DMS 273 (cell line): ENCODE measurements around the gene CHCHD10.

Experiments
- DNase-seq: peaks from one replicate; lab custom pipeline; 2025; ENCODE audit not compliant: unreplicated experiment; lab: John Stamatoyannopoulos, UW

Gene CHCHD10

GRCh38 chr22:23787910-23788309, 20.1 kb upstream of the CHCHD10 start:
- DNase-seq = no peak

- no peak for DNase-seq
Observed at GRCh38 chr22:23787600-23787896, 19.8 kb upstream of the CHCHD10 start.

- peak; percentile 93 for DNase-seq
Observed at GRCh38 chr22:23786752-23787599, 19.2 kb upstream of the CHCHD10 start, which contains the start of gene SMARCB1. TSS of gene SMARCB1 (plus strand) at chr22:23786966. CDS start at chr22:23787170, 204 bp downstream.

GRCh38 chr22:23786261-23786710, 18.5 kb upstream of the CHCHD10 start:
- DNase-seq = no peak

GRCh38 chr22:23784215-23784732, 16.5 kb upstream of the CHCHD10 start:
- no peak for DNase-seq

GRCh38 chr22:23783265-23784150, 15.7 kb upstream of the CHCHD10 start:
- DNase-seq = no peak

- DNase-seq = no peak
Observed at GRCh38 chr22:23782703-23783102, 14.9 kb upstream of the CHCHD10 start.

- DNase-seq = no peak
Observed at GRCh38 chr22:23782252-23782651, 14.5 kb upstream of the CHCHD10 start.

GRCh38 chr22:23781511-23782183, 13.9 kb upstream of the CHCHD10 start:
- peak; percentile 38 for DNase-seq

- DNase-seq = peak; percentile 65
Observed at GRCh38 chr22:23781065-23781464, 13.3 kb upstream of the CHCHD10 start.

GRCh38 chr22:23780146-23780748, 12.5 kb upstream of the CHCHD10 start:
- no peak for DNase-seq

- DNase-seq = no peak
Observed at GRCh38 chr22:23779731-23780130, 12.0 kb upstream of the CHCHD10 start.

- no peak for DNase-seq
Observed at GRCh38 chr22:23779083-23779482, 11.3 kb upstream of the CHCHD10 start.

- no peak for DNase-seq
Observed at GRCh38 chr22:23778577-23778900, 10.8 kb upstream of the CHCHD10 start.

- DNase-seq = peak; percentile 55
Observed at GRCh38 chr22:23777776-23778576, 10.2 kb upstream of the CHCHD10 start.

- peak; percentile 31 for DNase-seq
Observed at GRCh38 chr22:23775779-23776375, 8.1 kb upstream of the CHCHD10 start.

GRCh38 chr22:23774922-23775436, 7.2 kb upstream of the CHCHD10 start:
- DNase-seq = peak; percentile 22

GRCh38 chr22:23774114-23774921, 6.5 kb upstream of the CHCHD10 start:
- no peak for DNase-seq
